Body of pancreas (tissue), 4 donors: ENCODE results near the gene SLC6A8.

Experiments used
- POLR2A ChIP-seq, 3 donors: fragments of 450-650 bp; IDR thresholded peaks; one replicate each; pipeline ENCODE4 v1.6.1; 2016; ENCODE audit warnings: antibody characterized with exemption in 3 of 3, mild to moderate bottlenecking in 2 of 3
- TF ChIP-seq, protein P1 (sequence below), 7 experiments: fragments of 450-650 bp in 4 of 7; fragments of 200-600 bp in 3 of 7; sonication (generic) in 3 of 7; IDR thresholded peaks; one replicate each; pipeline ENCODE4 v1.5.1; 2016 to 2019; ENCODE audit warnings: antibody characterized with exemption in 7 of 7

DNA sequence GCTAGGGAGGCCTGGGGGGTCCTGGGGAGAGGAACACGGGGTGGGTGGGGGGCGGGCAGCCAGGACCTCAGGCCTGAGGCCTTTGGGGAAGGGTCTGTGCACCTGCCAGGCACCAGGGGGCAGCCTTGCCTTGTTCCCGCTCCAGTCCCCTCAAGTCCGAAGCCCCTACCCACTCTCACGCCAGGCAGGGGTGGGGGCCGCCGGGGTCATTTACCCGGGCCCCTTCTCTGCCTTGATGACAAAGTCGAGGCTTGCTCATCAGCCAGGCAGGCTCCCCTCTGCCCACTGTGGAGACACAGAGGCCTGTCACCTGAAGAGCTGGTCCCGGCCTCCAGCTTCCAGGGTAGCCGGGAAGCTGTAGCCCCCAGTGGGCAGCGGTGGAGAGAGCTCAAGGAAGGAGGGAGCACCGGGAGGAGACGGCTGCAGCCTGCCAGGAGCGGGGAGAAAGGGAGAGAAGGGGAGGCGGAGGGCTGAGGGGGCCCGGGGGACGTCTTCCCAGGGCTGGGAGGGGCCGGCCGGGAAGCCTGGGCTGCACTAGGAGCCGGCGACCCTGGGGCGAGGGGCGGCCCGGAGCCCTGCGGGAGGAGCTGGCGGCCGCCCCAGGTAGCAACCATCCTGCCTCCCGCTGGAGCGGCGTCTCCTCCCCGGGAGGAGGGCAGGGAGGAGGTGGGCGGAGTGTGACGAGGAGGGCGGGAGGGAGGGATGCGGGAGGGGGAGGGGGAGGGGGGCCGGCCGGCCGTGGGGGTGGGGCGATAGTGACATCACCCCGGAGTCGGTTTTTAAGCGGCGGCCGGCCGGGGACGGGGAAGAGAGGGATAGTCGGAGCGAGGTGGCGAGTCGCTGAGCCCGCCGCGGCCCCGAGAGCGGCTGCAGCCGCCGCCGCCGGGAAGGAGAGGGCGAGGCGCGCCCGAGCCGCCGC lies at the start of gene SLC6A8:
- TF ChIP-seq, protein P1, sequence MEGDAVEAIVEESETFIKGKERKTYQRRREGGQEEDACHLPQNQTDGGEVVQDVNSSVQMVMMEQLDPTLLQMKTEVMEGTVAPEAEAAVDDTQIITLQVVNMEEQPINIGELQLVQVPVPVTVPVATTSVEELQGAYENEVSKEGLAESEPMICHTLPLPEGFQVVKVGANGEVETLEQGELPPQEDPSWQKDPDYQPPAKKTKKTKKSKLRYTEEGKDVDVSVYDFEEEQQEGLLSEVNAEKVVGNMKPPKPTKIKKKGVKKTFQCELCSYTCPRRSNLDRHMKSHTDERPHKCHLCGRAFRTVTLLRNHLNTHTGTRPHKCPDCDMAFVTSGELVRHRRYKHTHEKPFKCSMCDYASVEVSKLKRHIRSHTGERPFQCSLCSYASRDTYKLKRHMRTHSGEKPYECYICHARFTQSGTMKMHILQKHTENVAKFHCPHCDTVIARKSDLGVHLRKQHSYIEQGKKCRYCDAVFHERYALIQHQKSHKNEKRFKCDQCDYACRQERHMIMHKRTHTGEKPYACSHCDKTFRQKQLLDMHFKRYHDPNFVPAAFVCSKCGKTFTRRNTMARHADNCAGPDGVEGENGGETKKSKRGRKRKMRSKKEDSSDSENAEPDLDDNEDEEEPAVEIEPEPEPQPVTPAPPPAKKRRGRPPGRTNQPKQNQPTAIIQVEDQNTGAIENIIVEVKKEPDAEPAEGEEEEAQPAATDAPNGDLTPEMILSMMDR (IDR thresholded peaks at IDR 0.05), result peak in 5 of 7 experiments; percentile 7 to 27 (median 14)
- peak in 2 of 3 donors; percentile 38 to 41 for TF ChIP-seq POLR2A (IDR thresholded peaks at IDR 0.05)
